GM12878 (cell line): Measurements from ENCODE around the gene RBBP8NL. TPM values are rescaled to one million over a fixed set of nuclear protein-coding genes. Genes with fewer than 3 reads are reported as not detected.

Experiments
- ATAC-seq: fragments of 200-7000 bp; cut with Tn5 transposase; 3 replicates; pipeline ENCODE4 v1.9.1; 2020; ENCODE audit warnings: mild to moderate bottlenecking, moderate library complexity
- BruUV-seq: library from RNA; stranded (reverse); fragments of 400-500 nt; replicated peaks from 2 replicates; lab custom pipeline; 2021; lab: Mats Ljungman, UMichigan
- CTCF ChIA-PET: fragments of 300-600 bp; sonication (Branson Sonifier 250); formaldehyde crosslinking; extraction: SDS; loops from one replicate; lab custom pipeline; 2021; ENCODE audit warnings: inconsistent platforms; lab: Yijun Ruan, JAX
- POLR2A ChIA-PET: fragments of 350-600 bp; formaldehyde crosslinking; extraction: SDS; loops from one replicate; lab custom pipeline; 2021; ENCODE audit warnings: inconsistent platforms; lab: Charles Lee
- RAD21 ChIA-PET: fragments of 300-600 bp; sonication (Branson Sonifier 250); formaldehyde crosslinking; loops from one replicate; lab custom pipeline; 2023; ENCODE audit warnings: antibody characterized with exemption; ENCODE audit not compliant: unreplicated experiment; lab: Charles Lee
- SMC1A ChIA-PET: fragments of 300-600 bp; sonication (Branson Sonifier 250); formaldehyde crosslinking; loops from one replicate; lab custom pipeline; 2023; ENCODE audit not compliant: unreplicated experiment, uncharacterized antibody; lab: Charles Lee
- DNase-seq: peaks from one replicate; pipeline ENCODE4 v3.0.0-alpha.2; 2011; ENCODE audit warnings: low read depth, low spot score
- FAIRE-seq: peaks from 3 replicates; lab custom pipeline; 2011; peaks lifted over from hg19 to GRCh38; lab: Jason Lieb, UNC
- H2AFZ ChIP-seq: 2 replicates; pipeline ENCODE4 v1.6.0; 2011; ENCODE audit warnings: low read depth, low read length, control low read depth; ENCODE audit not compliant: control insufficient read depth
- H3K27ac ChIP-seq: 2 replicates; pipeline ENCODE4 v1.5.1; 2011; ENCODE audit warnings: control low read depth; ENCODE audit not compliant: control insufficient read depth, insufficient read depth
- H3K27me3 ChIP-seq, 2 experiments: replicated peaks in 1 of 2; 2 replicates each; pipeline versions ENCODE4 v1.6.0 to v1.6.1; 2011; ENCODE audit warnings: low read length in 1 of 2; ENCODE audit not compliant: control insufficient read depth in 2 of 2, insufficient read depth in 2 of 2
- H3K36me3 ChIP-seq, 2 experiments: 2 replicates each; pipeline ENCODE4 v1.5.1; 2011; ENCODE audit warnings: low read length in 1 of 2; ENCODE audit not compliant: control insufficient read depth in 2 of 2, insufficient read depth in 2 of 2
- H3K4me1 ChIP-seq: 2 replicates; pipeline ENCODE4 v1.6.1; 2011; ENCODE audit warnings: mild to moderate bottlenecking, low read length, moderate library complexity, mixed read lengths; ENCODE audit not compliant: control insufficient read depth, insufficient read depth
- H3K4me2 ChIP-seq: 2 replicates; pipeline ENCODE4 v1.6.0; 2011; ENCODE audit warnings: control low read depth; ENCODE audit not compliant: control insufficient read depth, insufficient read depth
- H3K4me3 ChIP-seq: fragments of 200-600 bp; sonication (generic); 2 replicates; pipeline ENCODE4 v1.5.1; 2016
- H3K79me2 ChIP-seq: 2 replicates; pipeline ENCODE4 v1.6.0; 2011; ENCODE audit warnings: low read length; ENCODE audit not compliant: control insufficient read depth, insufficient read depth
- H3K9ac ChIP-seq: 2 replicates; pipeline ENCODE4 v1.8.0; 2011; ENCODE audit warnings: low read length, control low read depth, mixed read lengths; ENCODE audit not compliant: control insufficient read depth, insufficient read depth
- H3K9me3 ChIP-seq: replicated peaks from 3 replicates; pipeline ENCODE4 v1.5.1; 2011; ENCODE audit warnings: mild to moderate bottlenecking, low read length; ENCODE audit not compliant: control insufficient read depth, insufficient read depth
- H4K20me1 ChIP-seq: 2 replicates; pipeline ENCODE4 v1.6.0; 2011; ENCODE audit not compliant: control insufficient read depth, insufficient read depth
- ETV6 ChIP-seq, 2 experiments: fragments of 450-650 bp in 1 of 2; IDR thresholded peaks in 1 of 2; conservative IDR thresholded peaks in 1 of 2; 2 replicates each; pipeline ENCODE4 v1.6.1; 2014; ENCODE audit warnings: antibody characterized with exemption in 1 of 2, borderline replicate concordance in 1 of 2, low read depth in 1 of 2, mild to moderate bottlenecking in 1 of 2, moderate library complexity in 1 of 2
- FOXM1 ChIP-seq: IDR thresholded peaks from 2 replicates; pipeline ENCODE4 v1.6.1; 2012; ENCODE audit warnings: low read depth, mild to moderate bottlenecking, inconsistent platforms, low read length, moderate library complexity
- TCF12 ChIP-seq: IDR thresholded peaks from 2 replicates; pipeline ENCODE4 v1.6.1; 2011; ENCODE audit warnings: low read depth, mild to moderate bottlenecking, low read length
- ZNF384 ChIP-seq: IDR thresholded peaks from 2 replicates; pipeline ENCODE4 v1.6.1; 2012; ENCODE audit warnings: low read depth, mild to moderate bottlenecking, low read length, improper control_type of control experiment, borderline replicate concordance
- WGBS: methylation state at CpG from one replicate; pipeline ENCODE4 v1.1.6; 2016; ENCODE audit warnings: low lambda C conversion rate; ENCODE audit not compliant: insufficient replicate concordance, insufficient coverage; ENCODE audit errors: missing lambda C conversion rate; 5-methylcytosine and 5-hydroxymethylcytosine counted together
- in situ Hi-C: fragments of 300-500 bp; cut with MboI; formaldehyde crosslinking; loops from 9 replicates; pipeline ENCODE4 v1.14.3; 2018; ENCODE audit warnings: mixed read lengths
- intact Hi-C: fragments of 100-400 bp; cut with micrococcal nuclease; formaldehyde crosslinking; loops from one replicate; pipeline ENCODE4 v1.14.2; 2022; ENCODE audit not compliant: unreplicated experiment
- polyA plus RNA-seq, 11 experiments: library from polyadenylated mRNA; depleted of rRNA in 4 of 11; unstranded in 6 of 11; stranded (reverse) in 5 of 11; fragments of >200 nt; fragmentation: Nextera tagmentation in 4 of 11; fragmentation: Illumina TruSeq in 1 of 11; extraction: Ambion mirVana in 4 of 11; extraction: Trizol in 1 of 11; gene quantifications; 1 replicate in 1 of 11; 2 replicates in 10 of 11; pipeline versions ENCODE4 v1.2.1 to v1.2.3, GENCODE V29; 2011 to 2016; ENCODE audit warnings: inconsistent platforms in 2 of 11, missing spikeins in 2 of 11, low read depth in 1 of 11
- total RNA-seq, 4 experiments: library from RNA; depleted of rRNA in 3 of 4; stranded (reverse); fragments of >200 nt in 3 of 4; fragmentation: Illumina TruSeq in 1 of 4; extraction: Trizol in 1 of 4; gene quantifications; 2 replicates each; pipeline versions ENCODE4 v1.2.1 to v1.2.3, GENCODE V29; 2013 to 2021
- TF ChIP-seq, protein P1 (sequence below): IDR thresholded peaks from 2 replicates; pipeline ENCODE4 v1.6.1; 2011; ENCODE audit warnings: borderline replicate concordance, low read depth, mild to moderate bottlenecking, moderate library complexity, mixed read lengths, low read length; ENCODE audit not compliant: insufficient read depth; ENCODE audit errors: extremely low read length

The RBBP8NL gene
- total and polyA plus RNA-seq, 10 of the 15 experiments (the other 5 are each of a cell fraction or from before 2014, with no cell fraction given), result not detected

GRCh38 chr20:62362590-62362940, 64.8 kb downstream of the RBBP8NL start:
- ATAC-seq, result no peak
- Histone ChIP-seq H3K36me3 (no peaks in the 10 kb centered on the region), H3K9me3 (no peaks in the 10 kb centered on the region), H4K20me1 (no peaks in the 10 kb centered on the region), H3K9ac (no peak overlapping the region), H3K4me3 (no peak overlapping the region)
- ChIA-PET CTCF (no interaction called here), RAD21 (no interaction called here)
- WGBS, result 65% methylated on average over 13 of the region's 13 CpGs
- BruUV-seq, result no TSS peak
- TF ChIP-seq TCF12, result no peak
- no peak for TF ChIP-seq ZNF384
- TF ChIP-seq FOXM1, result no peak
- TF ChIP-seq, protein P1, sequence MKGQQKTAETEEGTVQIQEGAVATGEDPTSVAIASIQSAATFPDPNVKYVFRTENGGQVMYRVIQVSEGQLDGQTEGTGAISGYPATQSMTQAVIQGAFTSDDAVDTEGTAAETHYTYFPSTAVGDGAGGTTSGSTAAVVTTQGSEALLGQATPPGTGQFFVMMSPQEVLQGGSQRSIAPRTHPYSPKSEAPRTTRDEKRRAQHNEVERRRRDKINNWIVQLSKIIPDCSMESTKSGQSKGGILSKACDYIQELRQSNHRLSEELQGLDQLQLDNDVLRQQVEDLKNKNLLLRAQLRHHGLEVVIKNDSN, result no peak
- no peak for TF ChIP-seq ETV6 (conservative IDR thresholded peaks at IDR 0.05 in 1 of 2, IDR thresholded peaks at IDR 0.05 in 1 of 2; ENCODE audit: borderline replicate concordance in 1 of 2, low read depth in 1 of 2)
- TF ChIP-seq, all 136 proteins: peak for 0
- Histone ChIP-seq H3K79me2 (no peaks in the 10 kb centered on the region), H3K4me1 (peaks cover 1% of the 10 kb centered on the region), H3K27me3 (peaks cover 0 to 1% of the 10 kb centered on the region in 2 experiments; a peak in 1 of 4 replicates), H3K27ac (no peak overlapping the region), H3K4me2 (no peak overlapping the region), H2AFZ (no peak overlapping the region)
- ChIA-PET POLR2A (no interaction called here), SMC1A (no interaction called here)
- FAIRE-seq (no peak), DNase-seq (no peak)
- intact Hi-C loops, result no loop called here
- in situ Hi-C loops, result no loop called here
